Aorta (tissue), 5 donors: Measurements from ENCODE around the gene ZBTB7B. TPM values are rescaled to one million over a fixed set of nuclear protein-coding genes. Genes with fewer than 3 reads are reported as not detected.

Experiments
- ATAC-seq: fragments of 200-7000 bp; cut with Tn5 transposase; one replicate; pipeline ENCODE4 v1.9.1; 2022; ENCODE audit warnings: moderate library complexity; ENCODE audit not compliant: low FRiP score
- DNase-seq, 2 donors: peaks; one replicate each; pipeline ENCODE4 v3.0.0-alpha.2; 2020
- H3K27ac ChIP-seq, 2 donors: one replicate each; pipeline ENCODE4 v1.5.1; 2013; ENCODE audit warnings: low read length in 2 of 2, mild to moderate bottlenecking in 2 of 2, moderate library complexity in 2 of 2, control low read depth in 1 of 2, inconsistent platforms in 1 of 2, low read depth in 1 of 2
- H3K27me3 ChIP-seq, 2 donors: one replicate each; pipeline ENCODE4 v1.6.1; 2013; ENCODE audit warnings: control low read depth in 1 of 2, low read length in 1 of 2, mild to moderate bottlenecking in 1 of 2, moderate library complexity in 1 of 2; ENCODE audit not compliant: insufficient read depth in 2 of 2, control insufficient read depth in 1 of 2
- H3K36me3 ChIP-seq, 2 donors: one replicate each; pipeline ENCODE4 v1.6.1; 2013; ENCODE audit warnings: control low read depth in 1 of 2, low read length in 1 of 2, mild to moderate bottlenecking in 1 of 2; ENCODE audit not compliant: insufficient read depth in 2 of 2, control insufficient read depth in 1 of 2
- H3K4me1 ChIP-seq, 2 donors: one replicate each; pipeline ENCODE4 v1.6.1; 2013; ENCODE audit warnings: low read length in 2 of 2, control low read depth in 1 of 2, mild to moderate bottlenecking in 1 of 2, moderate library complexity in 1 of 2; ENCODE audit not compliant: insufficient read depth in 2 of 2, control insufficient read depth in 1 of 2
- H3K4me3 ChIP-seq, 2 donors: one replicate each; pipeline ENCODE4 v1.5.1; 2013; ENCODE audit warnings: low read length in 2 of 2, control low read depth in 1 of 2, mild to moderate bottlenecking in 1 of 2
- H3K9me3 ChIP-seq: one replicate; pipeline ENCODE4 v1.6.1; 2013; ENCODE audit warnings: mild to moderate bottlenecking, low read length; ENCODE audit not compliant: control insufficient read depth
- WGBS, 2 donors: extraction: QIAGEN DNeasy Blood & Tissue Kit; methylation state at CpG; one replicate each; pipeline ENCODE4 v1.1.7; 2013; 5-methylcytosine and 5-hydroxymethylcytosine counted together
- intact Hi-C, 2 donors: fragments of 100-400 bp; cut with DNase I; formaldehyde crosslinking; loops; one replicate each; pipeline versions ENCODE4 v1.14.2 to v1.15.0; 2022
- polyA plus RNA-seq, 2 donors: library from polyadenylated mRNA; stranded (reverse); fragments of 200-250 nt; gene quantifications; one replicate each; pipeline ENCODE4 v1.2.3, GENCODE V29; 2013
- total RNA-seq, 2 donors: library from RNA; stranded (reverse); fragmentation: NEBNext Ultra II Directional; extraction: Animal tissue kit (Norgen Biotek cat#: 25700); gene quantifications; one replicate each; pipeline ENCODE4 v1.2.1, GENCODE V29; 2021
- donor health status: healthy with polysubstance abuse.
- donor health status: Bipolar disorder and iron deficiency.
- donor health status: DM: no; HTN: no; CAD: no.
- donor health status: DM: no; HTN: no; CAD: no.
- donor health status: DM: yes; HTN: yes; CAD: no.

ZBTB7B gene
- total and polyA plus RNA-seq, 4 donors = 23.3 to 71.1 (median 39.6) TPM

- 86 to 87% methylated on average over 8 of the region's 8 CpGs for WGBS, 2 donors
- H3K9me3 ChIP-seq = no peaks in the 10 kb centered on the region
- no peaks in the 10 kb centered on the region for H3K36me3 ChIP-seq
- H3K4me1 ChIP-seq = no peaks in the 10 kb centered on the region
- no peaks in the 10 kb centered on the region for H3K27me3 ChIP-seq
- H3K4me3 ChIP-seq = no peak overlapping the region
- DNase-seq (no peak), ATAC-seq (no peak)
- intact Hi-C loops = no loop called here
- H3K27ac ChIP-seq = no peak overlapping the region
These were observed 19.7 kb downstream of the ZBTB7B start for GRCh38 chr1:155022136-155022926.

DNA sequence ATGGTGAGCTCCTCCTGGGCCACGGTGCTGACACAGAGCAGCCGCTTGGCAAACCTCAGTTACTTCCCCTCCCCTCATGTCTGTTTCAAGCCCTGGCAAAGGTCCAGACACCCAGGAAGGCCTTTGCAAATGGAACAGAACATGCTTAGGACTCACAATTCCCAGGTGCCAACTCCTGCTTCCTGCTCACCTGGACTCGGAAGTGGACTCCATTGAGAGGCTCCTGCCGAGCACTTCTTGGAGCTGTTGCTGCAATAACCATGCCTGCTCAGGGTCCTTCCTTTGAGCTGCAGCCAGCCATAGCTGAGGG lies 20.3 kb downstream of the ZBTB7B start:
- H3K36me3 ChIP-seq = no peaks in the 10 kb centered on the region
- WGBS, 2 donors = 74 to 82% methylated on average over 4 of the region's 4 CpGs
- no peaks in the 10 kb centered on the region for H3K9me3 ChIP-seq
- H3K27ac ChIP-seq = no peak overlapping the region
- H3K27me3 ChIP-seq = no peaks in the 10 kb centered on the region
- DNase-seq (no peak), ATAC-seq (no peak)
- no peaks in the 10 kb centered on the region for H3K4me1 ChIP-seq
- intact Hi-C loops = no loop called here
- H3K4me3 ChIP-seq = no peak overlapping the region

- DNase-seq (no peak), ATAC-seq (no peak)
- Histone ChIP-seq H3K4me3 (no peak overlapping the region), H3K4me1 (no peaks in the 10 kb centered on the region), H3K9me3 (no peaks in the 10 kb centered on the region), H3K27ac (no peak overlapping the region), H3K36me3 (no peaks in the 10 kb centered on the region), H3K27me3 (no peaks in the 10 kb centered on the region)
- 78 to 86% methylated on average over 5 of the region's 5 CpGs for WGBS, 2 donors
- intact Hi-C loops = no loop called here
These were observed 21.0 kb downstream of the ZBTB7B start for GRCh38 chr1:155023627-155024026.

DNA sequence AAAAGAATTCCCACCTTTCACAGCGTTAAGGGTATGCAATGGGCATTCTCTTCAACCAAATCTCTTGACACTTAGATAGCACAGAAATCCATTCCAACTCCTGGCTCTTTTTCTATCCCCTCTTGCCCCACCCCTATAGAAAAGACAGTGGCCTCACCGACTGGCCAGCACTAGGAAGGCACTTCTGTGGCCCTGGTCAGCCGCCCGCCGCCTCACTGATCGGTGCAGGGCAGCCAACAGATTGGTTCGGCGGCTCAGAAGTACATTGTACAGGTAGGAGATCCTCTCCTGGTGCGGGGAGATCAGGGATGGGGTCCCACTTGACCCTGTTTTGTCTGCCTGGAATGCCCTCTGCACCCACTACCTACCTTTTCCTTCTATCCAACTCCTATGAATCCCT lies 21.7 kb downstream of the ZBTB7B start:
- ATAC-seq = no peak

GRCh38 chr1:155026154-155026553 lies 23.6 kb downstream of the ZBTB7B start:
- H3K4me3 ChIP-seq = no peak overlapping the region
- no peaks in the 10 kb centered on the region for H3K27me3 ChIP-seq
- intact Hi-C loops = no loop called here
- 63 to 66% methylated on average over 8 to 9 of the region's 9 CpGs for WGBS, 2 donors
- no peak overlapping the region for H3K27ac ChIP-seq
- ATAC-seq = no peak
- H3K9me3 ChIP-seq = no peaks in the 10 kb centered on the region
- H3K36me3 ChIP-seq = no peaks in the 10 kb centered on the region
- no peak for DNase-seq
- no peaks in the 10 kb centered on the region for H3K4me1 ChIP-seq

More for the DNA sequence above, 21.7 kb downstream of the ZBTB7B start:
- intact Hi-C loops = no loop called here
- H3K27ac ChIP-seq = no peak overlapping the region
- WGBS, 2 donors = 91 to 95% methylated on average over 9 of the region's 9 CpGs
- no peaks in the 10 kb centered on the region for H3K27me3 ChIP-seq
- H3K36me3 ChIP-seq = no peaks in the 10 kb centered on the region
- H3K4me3 ChIP-seq = no peak overlapping the region
- H3K9me3 ChIP-seq = no peaks in the 10 kb centered on the region
- DNase-seq = no peak
- H3K4me1 ChIP-seq = no peaks in the 10 kb centered on the region

DNA sequence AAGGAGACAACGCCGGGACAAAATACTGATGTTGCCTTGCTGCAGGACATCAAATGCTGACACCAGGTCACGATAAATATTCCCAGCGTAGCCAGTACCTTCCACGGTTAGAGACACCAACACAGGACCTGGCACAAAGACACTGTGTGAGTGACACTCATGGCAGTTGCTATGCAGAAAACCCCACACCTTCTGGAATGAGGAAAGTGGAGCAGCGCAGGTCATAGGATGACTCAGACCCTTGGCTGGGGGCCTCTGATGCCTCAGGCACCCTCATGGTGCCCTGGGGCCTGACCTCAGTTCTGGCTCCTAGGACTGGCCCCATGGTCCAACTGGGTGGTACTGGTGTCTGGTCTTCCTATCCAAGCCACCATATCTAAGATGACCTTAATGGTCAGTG lies 24.0 kb downstream of the ZBTB7B start:
- Histone ChIP-seq H3K27me3 (no peaks in the 10 kb centered on the region), H3K36me3 (no peaks in the 10 kb centered on the region), H3K27ac (no peak overlapping the region), H3K4me3 (no peak overlapping the region), H3K9me3 (no peaks in the 10 kb centered on the region), H3K4me1 (no peaks in the 10 kb centered on the region)
- ATAC-seq (no peak), DNase-seq (no peak)
- intact Hi-C loops = no loop called here
- 81 to 87% methylated on average over 6 of the region's 6 CpGs for WGBS, 2 donors

DNA sequence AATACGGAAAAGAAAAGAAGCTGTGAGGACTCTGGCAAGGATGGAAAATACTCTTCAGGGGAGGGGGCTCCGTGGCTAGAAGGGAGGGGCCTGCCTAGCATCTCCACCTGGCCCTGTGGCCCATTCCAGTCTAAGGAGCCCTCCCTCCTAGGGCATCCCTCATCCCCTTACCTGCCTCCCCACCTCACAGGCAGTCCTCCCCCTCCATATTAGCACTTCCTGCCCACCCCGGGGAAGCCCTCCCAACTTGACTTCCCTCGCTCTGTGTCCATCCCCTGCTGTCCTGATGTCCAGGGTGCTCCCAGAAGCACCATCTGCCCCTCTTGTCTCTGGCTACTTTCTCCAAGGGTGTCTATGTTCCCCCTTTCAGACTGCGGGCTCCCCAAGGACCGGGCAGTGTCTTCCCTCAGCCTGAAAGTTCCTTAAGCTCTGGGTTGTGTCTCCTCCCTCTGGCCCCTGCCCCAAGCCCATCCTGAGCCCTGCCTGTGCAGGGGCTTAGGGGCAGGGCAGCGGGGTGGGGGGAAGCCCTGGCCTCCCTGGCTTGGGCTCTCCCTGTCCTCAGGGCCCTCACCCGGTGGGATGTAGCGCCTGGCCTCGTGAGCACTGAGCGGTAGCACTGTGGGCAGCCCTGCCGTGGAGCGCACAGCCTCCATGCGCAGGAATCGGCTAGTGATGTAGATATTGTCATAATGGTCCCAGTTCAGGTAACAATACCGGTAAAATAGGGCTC lies 27.1 kb downstream of the ZBTB7B start:
- Histone ChIP-seq H3K36me3 (no peaks in the 10 kb centered on the region), H3K27me3 (no peaks in the 10 kb centered on the region), H3K4me1 (no peaks in the 10 kb centered on the region), H3K4me3 (no peak overlapping the region), H3K9me3 (no peaks in the 10 kb centered on the region), H3K27ac (no peak overlapping the region)
- no peak for DNase-seq
- ATAC-seq = peak; percentile 11
- WGBS, 2 donors = 79 to 86% methylated on average over 16 of the region's 16 CpGs
- intact Hi-C loops = no loop called here

- H3K27ac ChIP-seq = no peak overlapping the region
- ATAC-seq (no peak), DNase-seq (no peak)
- no peaks in the 10 kb centered on the region for H3K36me3 ChIP-seq
- no peaks in the 10 kb centered on the region for H3K9me3 ChIP-seq
- 83 to 91% methylated on average over 15 of the region's 15 CpGs for WGBS, 2 donors
- no peaks in the 10 kb centered on the region for H3K4me1 ChIP-seq
- H3K27me3 ChIP-seq = no peaks in the 10 kb centered on the region
- intact Hi-C loops = no loop called here
- H3K4me3 ChIP-seq = no peak overlapping the region
These were observed 27.7 kb downstream of the ZBTB7B start for GRCh38 chr1:155030243-155030795.

DNA sequence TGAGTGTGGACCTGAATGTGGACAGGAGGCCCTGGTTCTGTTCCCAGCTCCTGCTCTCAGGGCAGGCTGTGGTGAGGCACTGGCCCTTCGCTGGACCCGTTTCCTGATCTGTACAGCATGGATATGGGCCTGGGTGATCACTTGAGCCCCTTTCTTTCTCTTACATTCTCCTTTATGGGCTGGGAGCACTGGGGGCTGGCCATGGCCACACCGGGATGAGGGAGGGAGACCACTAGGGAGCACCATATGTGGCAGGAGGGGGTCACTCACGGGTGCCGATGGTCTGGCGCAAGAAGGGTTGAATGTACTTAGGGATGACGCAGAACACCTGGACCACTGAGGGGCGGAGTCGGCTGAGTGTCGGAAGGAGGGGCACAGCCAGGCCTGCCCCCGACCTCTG lies 28.3 kb downstream of the ZBTB7B start:
- DNase-seq (no peak), ATAC-seq (no peak)
- Histone ChIP-seq H3K9me3 (no peaks in the 10 kb centered on the region), H3K27ac (no peak overlapping the region), H3K4me3 (no peak overlapping the region), H3K27me3 (no peaks in the 10 kb centered on the region), H3K36me3 (no peaks in the 10 kb centered on the region), H3K4me1 (no peaks in the 10 kb centered on the region)
- WGBS, 2 donors = 85 to 88% methylated on average over 11 of the region's 11 CpGs
- intact Hi-C loops = no loop called here
